ENCODE measurements around the gene GALNT18. TPM values are rescaled to one million over a fixed set of nuclear protein-coding genes. Genes with fewer than 3 reads are reported as not detected.

Gene GALNT18
- total RNA-seq, 1 donor from 2014 or later, result 2.1 TPM

DNA sequence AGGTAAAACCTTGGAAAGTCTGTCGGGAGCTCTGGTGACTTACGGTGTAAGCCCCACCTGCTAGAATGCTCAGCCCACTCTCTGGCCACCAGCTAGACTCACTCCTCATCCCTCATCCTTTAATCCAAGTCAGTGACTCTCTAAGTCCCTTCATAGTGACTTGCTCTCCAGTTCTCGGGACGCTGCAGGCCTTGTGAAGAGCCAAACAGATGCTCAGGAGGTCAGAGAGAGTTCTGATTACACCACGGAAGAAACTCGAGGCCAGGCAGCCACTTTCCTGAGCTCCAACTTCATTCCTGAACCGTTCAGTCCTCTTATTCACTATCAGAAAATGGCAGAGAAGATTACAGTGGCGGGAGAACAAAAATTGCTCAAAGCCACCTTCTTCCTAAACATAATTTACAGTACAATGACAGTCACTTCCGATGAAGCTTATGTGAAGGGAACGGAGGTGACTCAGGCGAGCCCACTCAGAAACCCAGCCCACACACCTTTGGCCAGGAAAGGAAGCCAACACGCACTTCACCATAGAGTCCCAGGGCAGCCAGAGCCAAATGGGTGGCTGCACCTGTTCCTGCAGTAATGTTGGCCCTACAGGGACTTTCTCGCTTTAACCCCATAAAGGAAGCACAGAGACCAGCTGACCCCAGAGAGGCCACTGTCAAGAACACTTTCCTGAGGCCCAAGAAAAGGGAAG lies 100.4 kb downstream of the GALNT18 start:
- no peak overlapping the region for H3K4me3 Mint-ChIP-seq (ENCODE audit: low read depth)

DNA sequence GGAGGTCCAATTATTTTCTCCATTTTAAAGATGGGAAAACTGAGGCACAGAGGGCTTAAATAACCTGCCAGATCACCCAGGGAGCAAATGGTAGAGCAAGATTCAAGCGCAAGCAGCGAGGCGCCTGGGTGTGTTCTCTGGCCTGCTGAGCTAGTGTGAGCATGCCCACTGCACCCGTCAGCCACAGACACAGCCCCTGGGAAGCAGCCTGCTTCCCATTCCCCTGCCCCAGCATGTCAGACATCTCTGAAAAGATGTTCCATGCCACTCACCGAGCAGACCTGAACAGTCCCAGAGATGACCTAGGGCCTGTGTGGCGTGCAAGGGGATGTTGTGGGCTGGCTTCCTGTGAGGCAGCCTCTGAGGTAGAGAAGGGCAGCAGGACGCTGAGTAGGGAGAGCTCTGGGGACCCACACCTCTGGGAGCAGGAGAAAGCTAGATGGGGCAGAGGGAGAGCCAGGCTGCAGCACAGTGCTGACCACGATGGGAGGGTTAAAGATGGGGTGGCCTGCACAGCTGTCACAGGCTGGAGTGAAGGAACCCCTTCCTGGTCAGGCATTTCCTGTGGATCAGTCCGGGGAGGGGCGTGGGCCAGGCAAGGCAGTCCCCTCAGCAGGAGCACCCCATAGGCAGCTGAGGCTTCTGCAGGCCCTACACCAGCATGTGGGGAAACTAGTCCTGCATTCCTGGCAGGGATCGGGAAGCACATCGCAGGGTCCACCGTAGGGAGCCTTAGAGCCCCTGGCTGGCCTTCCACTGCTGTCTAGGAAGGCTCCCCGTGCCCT lies 101.4 kb downstream of the GALNT18 start:
- DNase-seq (ENCODE audit: low spot score, unreplicated experiment), result no peak
- TF ChIP-seq, protein P1, sequence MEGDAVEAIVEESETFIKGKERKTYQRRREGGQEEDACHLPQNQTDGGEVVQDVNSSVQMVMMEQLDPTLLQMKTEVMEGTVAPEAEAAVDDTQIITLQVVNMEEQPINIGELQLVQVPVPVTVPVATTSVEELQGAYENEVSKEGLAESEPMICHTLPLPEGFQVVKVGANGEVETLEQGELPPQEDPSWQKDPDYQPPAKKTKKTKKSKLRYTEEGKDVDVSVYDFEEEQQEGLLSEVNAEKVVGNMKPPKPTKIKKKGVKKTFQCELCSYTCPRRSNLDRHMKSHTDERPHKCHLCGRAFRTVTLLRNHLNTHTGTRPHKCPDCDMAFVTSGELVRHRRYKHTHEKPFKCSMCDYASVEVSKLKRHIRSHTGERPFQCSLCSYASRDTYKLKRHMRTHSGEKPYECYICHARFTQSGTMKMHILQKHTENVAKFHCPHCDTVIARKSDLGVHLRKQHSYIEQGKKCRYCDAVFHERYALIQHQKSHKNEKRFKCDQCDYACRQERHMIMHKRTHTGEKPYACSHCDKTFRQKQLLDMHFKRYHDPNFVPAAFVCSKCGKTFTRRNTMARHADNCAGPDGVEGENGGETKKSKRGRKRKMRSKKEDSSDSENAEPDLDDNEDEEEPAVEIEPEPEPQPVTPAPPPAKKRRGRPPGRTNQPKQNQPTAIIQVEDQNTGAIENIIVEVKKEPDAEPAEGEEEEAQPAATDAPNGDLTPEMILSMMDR (IDR thresholded peaks at IDR 0.05; ENCODE audit: unreplicated experiment), result no peak
- Mint-ChIP-seq H3K36me3 (ENCODE audit: insufficient read depth) (no peaks in the 10 kb centered on the region), H3K27me3 (peaks cover 16% of the 10 kb centered on the region), H3K27ac (no peak overlapping the region), H3K4me3 (ENCODE audit: low read depth) (no peak overlapping the region), H3K9me3 (ENCODE audit: low read depth) (no peaks in the 10 kb centered on the region), H3K4me1 (ENCODE audit: low read depth) (no peaks in the 10 kb centered on the region)

More for the DNA sequence above, 100.4 kb downstream of the GALNT18 start:
- TF ChIP-seq, protein P1 (IDR thresholded peaks at IDR 0.05; ENCODE audit: unreplicated experiment), result no peak
- Mint-ChIP-seq H3K36me3 (ENCODE audit: insufficient read depth) (no peaks in the 10 kb centered on the region), H3K4me1 (ENCODE audit: low read depth) (no peaks in the 10 kb centered on the region), H3K9me3 (ENCODE audit: low read depth) (no peaks in the 10 kb centered on the region), H3K27ac (no peak overlapping the region), H3K27me3 (peaks cover 16% of the 10 kb centered on the region)
- no peak for DNase-seq (ENCODE audit: low spot score, unreplicated experiment)

DNA sequence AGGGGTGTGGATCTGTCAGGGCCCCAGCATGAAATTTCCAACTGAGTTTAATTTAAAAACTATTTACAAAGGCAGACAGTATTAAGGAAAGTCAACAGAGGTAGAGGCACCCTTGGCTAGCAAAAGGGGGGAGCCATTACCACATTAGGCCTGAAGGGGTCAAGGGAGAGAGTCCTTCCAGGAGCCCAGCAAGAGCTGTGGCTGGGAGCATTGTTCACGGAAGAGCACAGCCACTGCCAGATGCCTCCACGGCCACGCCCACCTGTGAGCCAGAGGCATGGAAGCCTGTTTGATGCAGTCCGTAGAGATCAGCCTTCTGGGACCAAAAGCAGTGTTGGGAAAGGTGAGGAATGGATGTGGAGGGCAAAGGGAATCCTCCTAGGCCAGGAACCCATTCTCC lies 102.6 kb downstream of the GALNT18 start:
- no peak overlapping the region for H3K27ac Mint-ChIP-seq
- no peaks in the 10 kb centered on the region for H3K36me3 Mint-ChIP-seq (ENCODE audit: insufficient read depth)
- TF ChIP-seq, protein P1 (IDR thresholded peaks at IDR 0.05; ENCODE audit: unreplicated experiment), result peak; percentile 13
- H3K27me3 Mint-ChIP-seq, result peaks cover 18% of the 10 kb centered on the region
- no peaks in the 10 kb centered on the region for H3K9me3 Mint-ChIP-seq (ENCODE audit: low read depth)
- H3K4me1 Mint-ChIP-seq (ENCODE audit: low read depth), result no peaks in the 10 kb centered on the region
- no peak overlapping the region for H3K4me3 Mint-ChIP-seq (ENCODE audit: low read depth)
- no peak for DNase-seq (ENCODE audit: low spot score, unreplicated experiment)

DNA sequence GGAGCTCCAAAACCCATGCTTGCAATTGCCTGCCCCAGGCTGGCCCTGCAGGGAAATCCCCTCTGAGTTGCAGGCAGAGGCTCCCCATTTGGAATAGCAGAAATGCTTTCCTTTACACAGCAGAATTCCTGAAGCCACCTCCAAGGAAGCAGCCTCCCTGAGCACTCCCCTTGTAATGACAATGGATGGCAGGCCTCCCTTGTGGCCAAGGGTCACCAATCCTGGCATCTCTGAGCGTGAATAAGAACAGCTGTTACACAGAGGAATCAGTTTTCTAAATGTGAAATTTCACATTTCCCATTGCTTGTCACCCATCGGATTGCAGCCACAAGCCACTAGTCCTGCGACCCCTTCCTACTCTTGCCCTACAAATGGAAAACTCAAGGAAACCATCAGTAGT lies 107.6 kb downstream of the GALNT18 start:
- no peaks in the 10 kb centered on the region for H3K4me1 Mint-ChIP-seq (ENCODE audit: low read depth)
- no peaks in the 10 kb centered on the region for H3K9me3 Mint-ChIP-seq (ENCODE audit: low read depth)
- no peak for DNase-seq (ENCODE audit: low spot score, unreplicated experiment)
- no peak overlapping the region for H3K4me3 Mint-ChIP-seq (ENCODE audit: low read depth)
- H3K36me3 Mint-ChIP-seq (ENCODE audit: insufficient read depth), result no peaks in the 10 kb centered on the region
- H3K27me3 Mint-ChIP-seq, result peaks cover 6% of the 10 kb centered on the region
- no peak overlapping the region for H3K27ac Mint-ChIP-seq
- TF ChIP-seq, protein P1 (IDR thresholded peaks at IDR 0.05; ENCODE audit: unreplicated experiment), result no peak

DNA sequence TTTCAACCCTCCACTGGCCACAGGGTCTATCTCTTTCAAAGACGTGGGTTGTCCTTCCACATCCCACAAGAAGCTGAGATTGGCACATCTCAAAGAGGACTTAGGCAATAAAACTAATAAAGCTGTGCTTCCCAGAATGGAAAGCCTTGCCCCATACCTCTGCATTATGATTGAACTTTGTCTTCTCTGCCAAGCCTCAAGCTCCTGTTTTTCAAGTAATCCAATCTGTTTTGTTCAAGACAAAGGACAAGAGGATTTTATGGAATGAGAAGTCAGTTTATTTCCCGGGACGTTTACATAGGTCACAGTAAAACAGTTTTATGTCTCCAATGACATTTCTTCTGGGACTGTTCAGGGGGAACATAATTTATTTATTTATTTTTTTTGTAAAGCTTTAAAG lies 108.4 kb downstream of the GALNT18 start:
- Mint-ChIP-seq H3K4me3 (ENCODE audit: low read depth) (no peak overlapping the region), H3K27ac (no peak overlapping the region), H3K9me3 (ENCODE audit: low read depth) (no peaks in the 10 kb centered on the region), H3K36me3 (ENCODE audit: insufficient read depth) (no peaks in the 10 kb centered on the region), H3K4me1 (ENCODE audit: low read depth) (no peaks in the 10 kb centered on the region), H3K27me3 (peaks cover 6% of the 10 kb centered on the region)
- DNase-seq (ENCODE audit: low spot score, unreplicated experiment), result no peak
- TF ChIP-seq, protein P1 (IDR thresholded peaks at IDR 0.05; ENCODE audit: unreplicated experiment), result no peak

All from progenitor cell of endocrine pancreas (in vitro differentiated cells).